T-helper 22 cell (primary cell): Measurements from ENCODE around the gene LRRN3.
A peak's percentile ranks its signal among the peaks of the same experiment; 100 is the strongest.

Source experiments
- DNase-seq: peaks from one replicate; pipeline ENCODE4 v3.0.0-alpha.2; 2020; ENCODE audit warnings: low read depth

Gene LRRN3

DNA sequence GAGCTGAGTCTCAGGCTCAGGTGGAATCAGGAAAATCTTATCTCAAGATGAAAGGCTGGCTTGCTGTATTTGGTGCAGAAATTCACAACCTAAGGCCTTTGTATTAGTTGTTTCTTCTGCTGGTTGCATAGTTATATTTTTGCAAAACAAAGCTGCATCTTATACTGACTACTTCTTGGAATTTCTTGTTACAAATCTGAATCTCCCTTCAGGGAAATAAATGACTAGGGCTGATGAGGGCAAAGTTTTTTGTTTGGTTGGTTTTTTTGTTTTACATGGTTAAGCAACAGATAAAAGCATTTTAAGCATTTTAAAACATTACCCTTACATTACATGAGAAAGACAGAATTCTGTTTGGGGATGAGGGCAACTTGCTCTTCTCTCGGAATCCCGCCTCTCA, 13.9 kb upstream of the LRRN3 start:
- DNase-seq: no peak

DNA sequence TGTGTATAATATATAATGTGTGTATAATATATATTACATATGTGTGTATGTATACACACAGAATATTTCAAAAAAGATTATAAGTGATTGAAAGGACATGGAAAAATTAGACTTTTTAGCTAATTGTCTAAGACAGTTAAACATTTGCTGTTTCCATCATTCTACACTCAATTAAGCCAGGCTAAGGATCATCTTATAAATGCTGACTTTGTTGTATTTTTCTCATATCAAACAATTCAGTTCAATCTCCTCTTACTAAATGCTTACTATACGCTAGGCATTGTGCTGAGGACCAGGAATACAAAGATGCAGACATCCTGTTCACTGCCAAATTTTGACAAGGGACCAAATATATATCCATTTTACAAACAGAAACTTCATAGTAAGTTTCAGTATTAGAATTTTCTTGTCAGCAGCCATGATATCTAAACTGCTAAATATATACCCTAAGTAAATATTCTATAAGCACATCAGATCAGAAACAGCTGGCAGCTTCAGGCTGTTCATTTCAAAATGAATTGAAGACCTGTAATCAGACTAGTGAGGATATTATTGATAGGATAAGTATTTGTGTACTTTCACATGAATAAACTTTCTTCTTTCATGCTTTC, 10.3 kb upstream of the LRRN3 start:
- no peak for DNase-seq

GRCh38 chr7:111081546-111082267, 9.2 kb upstream of the LRRN3 start:
- no peak for DNase-seq

DNA sequence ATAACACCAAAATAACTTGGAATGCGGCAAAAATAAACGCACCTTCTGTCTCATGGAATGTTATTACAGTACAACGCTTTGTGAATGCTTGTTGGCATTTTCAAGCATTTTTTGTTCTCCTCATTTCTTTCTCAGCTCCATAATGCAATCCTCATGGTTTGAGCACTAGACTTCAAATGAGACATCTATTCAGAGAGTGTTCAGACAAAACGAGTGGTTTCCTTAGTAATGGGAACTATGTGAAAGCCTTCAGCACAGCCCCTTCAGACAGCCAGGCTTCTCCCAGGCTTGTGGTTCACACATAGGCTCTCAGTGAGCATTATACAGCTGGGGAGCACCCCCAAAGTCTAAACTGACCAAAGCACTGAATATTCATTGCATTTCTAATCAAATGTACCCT, 8.6 kb upstream of the LRRN3 start:
- DNase-seq: no peak

DNA sequence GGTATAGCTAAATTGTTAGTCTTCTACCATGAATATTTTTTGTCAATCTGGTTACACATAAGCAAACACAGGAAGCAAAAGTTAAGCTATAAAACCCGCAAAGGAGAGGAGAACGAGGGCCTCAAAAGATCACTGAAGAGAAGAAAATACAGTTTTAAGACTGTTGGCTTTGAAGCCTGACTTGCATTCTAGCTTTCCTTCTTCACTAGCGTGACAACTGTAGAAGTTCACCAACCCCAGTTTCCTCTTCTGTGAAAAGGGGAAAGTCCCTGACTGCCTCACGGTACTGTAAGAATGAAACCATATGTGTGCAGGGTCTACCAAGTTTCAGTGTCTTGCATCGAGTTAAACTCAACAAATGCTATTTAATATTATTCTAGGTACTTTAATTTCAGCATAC, 7.5 kb upstream of the LRRN3 start:
- DNase-seq: peak; percentile 2

DNA sequence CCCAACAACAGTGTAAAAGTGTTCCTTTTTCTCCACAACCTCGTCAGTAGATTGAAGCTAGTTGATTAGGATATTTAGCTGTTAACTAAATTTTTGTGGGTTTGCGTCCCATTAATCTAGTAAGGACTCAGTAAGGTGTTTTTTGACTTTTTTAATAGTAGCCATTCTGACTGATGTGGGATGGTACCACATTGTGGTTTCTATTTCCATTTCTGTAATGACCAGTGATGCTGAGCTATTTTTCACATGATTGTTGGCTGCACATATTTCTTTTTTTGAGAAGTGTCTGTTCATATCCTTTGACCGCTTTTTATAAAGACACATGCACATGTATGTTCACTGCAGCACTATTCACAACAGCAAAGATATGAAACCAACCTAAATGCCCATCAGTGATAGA, 5.6 kb upstream of the LRRN3 start:
- DNase-seq: no peak

- no peak for DNase-seq
Observed at GRCh38 chr7:111086532-111086931, 4.4 kb upstream of the LRRN3 start.

- DNase-seq: no peak
Observed at GRCh38 chr7:111088328-111088727, 2.6 kb upstream of the LRRN3 start.

DNA sequence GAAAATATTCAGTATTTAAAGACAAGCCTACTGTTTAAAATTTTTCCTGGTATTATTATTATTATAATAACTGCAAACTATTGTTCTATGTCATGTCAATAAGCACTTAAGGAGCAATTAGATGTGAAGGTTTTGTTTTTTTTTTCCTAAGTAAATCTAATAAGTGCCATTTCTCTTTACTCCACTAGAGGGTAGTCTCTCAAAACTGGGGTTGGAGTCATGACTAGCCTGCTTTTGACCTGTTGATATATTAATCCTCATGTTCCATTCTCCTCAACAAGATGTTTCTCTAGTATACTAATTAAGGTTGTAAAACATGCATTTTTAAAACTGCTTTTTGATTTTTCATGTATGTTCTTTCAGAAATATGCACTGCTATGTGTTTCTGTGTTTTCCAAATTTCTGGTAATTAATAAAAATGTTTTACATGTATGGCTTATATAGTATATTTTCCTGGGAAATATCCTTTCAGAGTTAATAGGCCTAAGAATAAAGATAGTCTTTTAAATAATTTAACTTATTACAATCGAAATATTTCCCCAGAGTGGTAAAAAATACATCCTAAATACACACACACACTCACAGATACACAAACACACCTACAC, 1.0 kb upstream of the LRRN3 start:
- no peak for DNase-seq

- no peak for DNase-seq
Observed at GRCh38 chr7:111091593-111092358, 849 bp downstream of the LRRN3 start.

DNA sequence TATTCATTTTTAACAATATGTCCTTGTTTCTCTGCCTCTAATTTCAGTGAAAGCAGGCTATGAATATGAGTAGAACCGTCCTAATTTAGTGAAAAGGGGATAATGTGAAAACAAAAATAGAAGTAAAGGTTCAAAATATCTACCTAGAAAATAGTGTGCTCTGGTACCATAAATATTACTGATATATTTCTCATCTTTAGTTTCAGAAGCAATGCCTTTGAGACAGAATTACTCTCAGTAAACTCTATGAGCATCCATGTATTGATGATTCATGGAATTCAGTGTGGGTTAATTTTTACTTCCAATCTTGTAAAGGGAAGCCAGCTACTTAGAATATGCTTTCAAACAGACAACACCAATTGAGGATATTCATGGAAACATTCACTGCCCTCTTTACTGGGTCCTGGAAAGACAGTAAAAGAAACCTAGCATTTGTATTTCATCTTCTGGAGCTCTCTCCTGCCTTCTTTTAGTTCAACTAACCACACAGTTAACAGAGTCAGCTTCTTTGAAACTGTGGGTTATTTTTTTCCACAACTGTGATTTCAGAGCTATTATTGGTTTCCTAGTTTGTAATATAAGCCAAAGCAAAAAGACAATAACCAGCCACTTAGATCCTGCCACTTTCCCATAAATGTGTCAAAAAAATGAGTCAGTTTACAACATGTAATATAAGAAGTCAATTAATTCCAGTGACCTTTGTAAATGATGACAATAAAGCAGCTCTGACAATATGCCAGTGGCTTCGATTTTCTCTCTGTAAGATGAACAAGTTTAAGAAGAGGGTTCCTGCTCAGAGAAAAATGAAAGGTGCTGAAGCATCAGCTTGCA, 1.7 kb downstream of the LRRN3 start:
- DNase-seq: no peak

DNA sequence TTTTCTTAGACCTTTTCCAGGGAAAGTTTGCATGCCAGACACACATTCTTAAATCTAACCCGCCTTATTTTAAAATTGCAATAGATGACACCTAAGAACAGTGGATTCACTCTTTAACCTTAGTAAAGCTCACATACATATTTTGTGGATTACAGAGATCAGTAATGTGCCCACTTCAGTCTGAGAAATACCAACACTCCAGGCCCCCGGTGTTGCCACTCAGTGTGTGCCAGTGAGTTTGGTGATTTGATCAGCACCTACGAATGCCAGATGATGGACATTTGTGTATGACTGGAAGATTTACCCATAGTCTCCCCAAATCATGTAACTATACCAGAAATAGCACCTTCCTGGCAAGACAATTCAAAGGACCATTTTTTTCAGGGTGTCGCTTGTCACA, 2.6 kb downstream of the LRRN3 start:
- no peak for DNase-seq

DNA sequence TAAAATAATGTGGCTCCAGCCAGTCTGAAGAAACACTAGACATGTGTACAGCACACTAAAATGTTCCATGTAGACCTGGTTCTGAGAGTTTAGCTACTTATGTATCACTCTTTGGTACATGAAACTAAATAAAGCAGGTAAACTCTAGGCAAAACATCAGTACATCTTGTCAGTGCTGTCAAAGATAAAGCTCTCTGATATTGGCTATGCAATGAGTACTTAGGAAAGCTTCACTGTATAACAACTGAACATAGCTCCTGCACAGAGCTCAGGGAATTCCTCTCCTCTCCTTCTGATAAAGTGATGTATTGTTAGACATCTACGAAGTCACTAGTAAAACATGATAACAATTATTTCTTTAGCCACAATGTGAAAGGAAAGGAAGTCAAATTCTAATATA, 3.5 kb downstream of the LRRN3 start:
- no peak for DNase-seq

DNA sequence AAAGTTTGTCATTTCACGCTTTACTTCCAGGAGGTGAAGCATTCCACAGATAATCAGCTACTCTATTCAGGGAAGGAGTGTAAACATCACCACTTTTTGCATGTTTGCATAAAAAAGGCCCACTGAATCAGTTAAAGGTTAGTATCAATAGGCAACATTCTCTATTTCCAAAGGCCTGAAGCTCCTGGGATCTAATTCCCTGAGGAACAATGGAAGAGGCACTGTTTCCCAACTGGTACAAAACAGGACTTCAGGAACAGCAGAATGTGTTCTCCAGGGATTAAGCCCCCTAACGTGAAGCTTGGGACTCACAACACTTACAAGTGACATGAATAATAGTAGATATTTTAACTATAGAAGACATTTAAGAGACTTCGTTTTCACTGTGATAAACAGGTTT, 6.1 kb downstream of the LRRN3 start:
- DNase-seq: no peak

DNA sequence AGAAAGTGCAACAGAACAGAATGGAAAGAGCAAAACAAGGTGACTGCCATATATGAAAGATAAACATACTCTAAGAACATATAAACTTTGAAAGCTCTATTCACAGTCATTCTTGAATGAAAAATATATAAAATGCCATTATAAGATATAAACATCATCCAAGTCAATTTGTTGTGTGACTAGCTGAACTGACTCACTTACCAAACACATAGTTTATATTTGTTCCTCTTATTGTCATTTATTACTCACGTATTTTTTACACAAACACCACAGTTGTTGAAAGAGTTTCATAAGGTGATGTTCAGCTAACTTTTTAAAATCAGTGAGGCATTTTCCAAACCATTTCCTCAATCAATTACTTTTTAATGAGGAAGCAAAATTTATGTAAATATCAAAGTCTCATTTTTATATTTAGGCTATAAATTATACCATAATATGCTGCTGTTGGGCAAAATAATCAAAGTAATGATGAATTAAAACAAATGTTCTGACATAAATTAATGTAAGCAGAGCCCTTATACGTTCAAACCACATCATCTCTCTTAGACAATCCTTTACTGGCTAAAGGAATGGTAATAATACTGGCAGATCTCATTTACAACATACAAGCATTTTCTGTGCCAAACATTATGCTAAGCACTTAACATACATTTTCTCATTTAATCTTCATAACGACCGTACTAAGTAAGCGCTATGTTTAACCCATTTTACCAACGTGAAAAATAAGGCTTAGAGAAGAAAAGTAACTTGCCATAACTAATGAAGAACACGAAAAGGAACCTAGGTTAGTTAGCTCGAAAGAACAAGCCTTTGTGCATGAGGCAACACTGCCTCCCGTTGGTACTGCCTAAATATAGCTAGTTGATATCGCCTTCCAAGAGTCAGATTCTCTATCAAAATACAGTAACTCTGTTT, 7.3 kb downstream of the LRRN3 start:
- DNase-seq: no peak

- DNase-seq: no peak
Observed at GRCh38 chr7:111098926-111099250, 8.0 kb downstream of the LRRN3 start.

DNA sequence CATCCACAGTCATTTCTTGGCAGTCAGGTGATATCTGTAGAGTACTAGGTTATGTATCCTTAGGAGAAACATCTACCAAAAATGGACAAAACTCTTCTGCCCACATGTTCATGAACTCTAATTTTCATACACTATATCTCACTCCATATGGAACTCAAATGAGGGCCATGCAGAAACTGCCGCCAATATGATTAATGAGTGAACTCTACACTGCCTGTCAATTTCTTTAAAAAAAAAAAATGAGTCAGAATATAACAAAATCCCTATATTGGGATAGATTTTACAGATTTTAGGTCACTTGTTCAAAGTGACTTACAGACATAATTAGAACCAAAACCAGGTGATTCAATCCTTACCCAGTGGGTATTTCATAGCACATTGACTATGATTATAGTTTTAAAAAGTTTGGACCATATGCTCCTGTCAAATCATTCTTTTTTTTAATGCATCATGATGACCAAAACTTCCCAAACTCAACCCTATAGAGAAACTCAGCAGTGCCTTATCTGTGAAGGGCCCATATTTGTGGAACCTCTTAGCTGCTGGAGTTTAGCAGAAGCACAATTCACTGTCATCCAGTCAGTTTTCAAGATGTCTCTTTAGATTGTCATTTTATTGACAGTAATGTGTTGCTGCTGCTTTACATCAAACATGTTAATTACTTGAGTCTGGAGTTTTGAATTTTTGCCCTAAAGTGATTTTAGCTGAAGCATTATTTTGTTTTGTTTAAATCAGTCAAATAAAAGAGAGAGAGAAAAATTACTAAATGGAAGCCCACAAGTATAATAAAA, 11.1 kb downstream of the LRRN3 start:
- no peak for DNase-seq

GRCh38 chr7:111103136-111103535, 12.2 kb downstream of the LRRN3 start:
- no peak for DNase-seq

- no peak for DNase-seq
Observed at GRCh38 chr7:111103678-111104274, 12.8 kb downstream of the LRRN3 start.

- no peak for DNase-seq
Observed at GRCh38 chr7:111104710-111105109, 13.8 kb downstream of the LRRN3 start.
